Measurements from ENCODE around the gene CFAP53.
A peak's percentile ranks its signal among the peaks of the same experiment; 100 is the strongest.

The CFAP53 gene

DNA sequence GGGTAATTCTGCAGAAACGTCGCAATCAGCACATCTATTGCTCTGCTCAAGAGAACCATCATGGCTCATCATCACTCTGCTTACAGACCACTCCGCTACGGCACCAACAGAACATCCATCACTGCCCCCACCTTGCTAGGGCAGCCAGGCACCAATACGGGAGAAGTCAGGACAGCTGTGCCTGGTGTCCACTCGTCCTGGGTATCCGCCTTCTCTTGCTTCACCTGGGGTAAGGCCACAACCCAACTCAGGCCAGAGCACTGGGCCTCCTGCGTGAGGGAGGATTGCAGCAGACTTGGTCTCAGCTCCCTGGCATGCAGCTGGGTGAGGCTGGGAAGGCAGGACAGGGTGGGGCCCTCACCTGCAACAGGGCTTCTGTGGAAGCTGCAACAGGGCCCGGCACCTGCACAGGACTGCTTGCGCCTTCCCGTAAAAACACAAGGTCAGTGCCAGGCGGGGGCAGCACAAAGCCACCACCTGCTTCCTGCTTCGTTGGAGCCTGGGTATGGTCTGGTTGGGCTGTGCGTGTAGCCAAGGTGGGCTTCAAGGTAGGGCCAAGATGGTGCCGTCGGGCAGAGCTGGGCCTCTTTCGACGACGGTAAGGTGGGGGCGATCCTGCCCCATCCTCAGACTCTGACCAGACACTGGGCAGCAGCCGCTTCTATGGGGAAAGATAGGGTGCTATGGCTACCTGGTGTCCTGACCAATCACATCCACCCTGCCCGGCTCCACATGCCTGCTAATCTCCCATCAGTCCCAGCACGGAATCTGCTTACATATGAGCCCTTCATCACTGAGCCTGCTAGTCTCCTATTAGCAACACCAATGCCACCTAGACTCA lies 7.1 kb upstream of the CFAP53 start:
- TF ChIP-seq, protein P1, sequence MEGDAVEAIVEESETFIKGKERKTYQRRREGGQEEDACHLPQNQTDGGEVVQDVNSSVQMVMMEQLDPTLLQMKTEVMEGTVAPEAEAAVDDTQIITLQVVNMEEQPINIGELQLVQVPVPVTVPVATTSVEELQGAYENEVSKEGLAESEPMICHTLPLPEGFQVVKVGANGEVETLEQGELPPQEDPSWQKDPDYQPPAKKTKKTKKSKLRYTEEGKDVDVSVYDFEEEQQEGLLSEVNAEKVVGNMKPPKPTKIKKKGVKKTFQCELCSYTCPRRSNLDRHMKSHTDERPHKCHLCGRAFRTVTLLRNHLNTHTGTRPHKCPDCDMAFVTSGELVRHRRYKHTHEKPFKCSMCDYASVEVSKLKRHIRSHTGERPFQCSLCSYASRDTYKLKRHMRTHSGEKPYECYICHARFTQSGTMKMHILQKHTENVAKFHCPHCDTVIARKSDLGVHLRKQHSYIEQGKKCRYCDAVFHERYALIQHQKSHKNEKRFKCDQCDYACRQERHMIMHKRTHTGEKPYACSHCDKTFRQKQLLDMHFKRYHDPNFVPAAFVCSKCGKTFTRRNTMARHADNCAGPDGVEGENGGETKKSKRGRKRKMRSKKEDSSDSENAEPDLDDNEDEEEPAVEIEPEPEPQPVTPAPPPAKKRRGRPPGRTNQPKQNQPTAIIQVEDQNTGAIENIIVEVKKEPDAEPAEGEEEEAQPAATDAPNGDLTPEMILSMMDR (IDR thresholded peaks at IDR 0.05) = no peak

DNA sequence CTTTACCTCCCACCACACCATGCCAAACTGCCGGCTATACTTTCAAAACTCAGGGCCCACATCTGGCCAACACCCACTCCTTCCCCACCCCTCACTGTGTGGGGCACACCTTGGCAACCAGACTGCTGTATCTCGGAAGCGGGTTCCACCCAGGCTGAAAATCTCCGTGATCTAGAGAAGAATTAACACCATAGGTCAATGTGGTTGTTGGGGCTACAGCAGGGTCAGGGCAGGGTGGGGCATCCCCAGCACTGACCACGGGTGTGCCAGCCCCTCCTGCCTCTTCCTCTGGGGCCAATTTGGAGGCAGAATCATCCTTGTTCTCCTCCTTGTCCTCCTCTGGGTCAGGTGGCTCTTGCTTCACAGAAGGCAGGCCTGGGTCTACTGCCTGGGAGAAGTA lies 6.3 kb upstream of the CFAP53 start:
- TF ChIP-seq, protein P1 (IDR thresholded peaks at IDR 0.05) = no peak

GRCh38 chr18:50268022-50268747 lies 1.9 kb upstream of the CFAP53 start:
- TF ChIP-seq, protein P1 (IDR thresholded peaks at IDR 0.05) = peak; percentile 59

DNA sequence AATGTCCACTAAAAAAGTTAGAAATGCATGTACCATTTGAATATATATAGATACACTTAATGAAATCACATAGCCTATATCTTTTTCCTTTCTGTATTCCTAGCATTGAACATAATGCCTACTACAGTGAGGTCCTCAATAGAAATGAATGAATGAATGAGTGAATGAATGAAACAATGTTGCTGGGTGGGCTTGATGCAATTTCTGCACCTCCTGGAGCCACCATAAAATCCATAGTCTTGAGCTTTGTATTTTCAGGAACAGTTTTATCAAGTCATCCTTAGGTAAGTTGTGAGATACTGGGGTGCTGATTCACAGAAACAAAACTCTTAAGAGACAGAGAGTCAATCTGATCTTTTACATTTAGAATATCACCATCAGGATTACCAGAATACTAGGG lies 3.3 kb downstream of the CFAP53 start:
- TF ChIP-seq, protein P1 (IDR thresholded peaks at IDR 0.05) = no peak

- TF ChIP-seq, protein P1 (IDR thresholded peaks at IDR 0.05) = no peak
Measured at GRCh38 chr18:50250935-50251334, 15.4 kb downstream of the CFAP53 start.

GRCh38 chr18:50249576-50249975 lies 16.7 kb downstream of the CFAP53 start:
- TF ChIP-seq, protein P1 (IDR thresholded peaks at IDR 0.05) = no peak

- TF ChIP-seq, protein P1 (IDR thresholded peaks at IDR 0.05) = no peak
Measured at GRCh38 chr18:50247561-50247960, 18.7 kb downstream of the CFAP53 start.
